Measurements from ENCODE around the gene PSEN2. TPM values are rescaled to one million over a fixed set of nuclear protein-coding genes. Genes with fewer than 3 reads are reported as not detected.
A peak's percentile ranks its signal among the peaks of the same experiment; 100 is the strongest.

PSEN2 gene
- total and polyA plus RNA-seq, 9 of the 15 experiments (the other 6 are each of a cell fraction or from before 2014, with no cell fraction given) = 2.3 to 21.5 (median 13.7) TPM

DNA sequence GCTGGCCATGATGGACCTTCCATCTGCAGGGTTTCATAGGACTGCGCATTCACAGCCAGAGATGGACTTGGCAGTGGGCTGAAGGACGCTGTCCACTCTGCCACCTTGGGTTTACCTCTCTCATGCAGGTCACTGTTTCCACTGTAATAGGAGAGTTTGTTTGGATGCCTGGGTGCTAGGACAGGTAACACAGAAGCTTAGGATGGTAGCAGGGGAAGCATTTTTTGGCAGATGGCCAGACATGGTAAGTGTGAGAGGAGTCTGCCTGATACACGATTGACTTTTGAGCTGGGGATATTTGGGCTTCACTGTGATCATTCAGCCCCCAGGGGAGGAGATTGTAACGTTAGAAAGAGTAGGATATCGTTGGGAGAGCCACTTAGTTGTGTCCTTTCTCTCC lies 11.8 kb downstream of the PSEN2 start:
- 39% methylated on average over 5 of the region's 5 CpGs for WGBS (ENCODE audit: insufficient coverage, low coverage, missing lambda C conversion rate)
- no peaks in the 10 kb centered on the region for H3K4me1 ChIP-seq (replicated peaks in 1 of 2; ENCODE audit: control insufficient read depth in 2 of 2, insufficient read depth in 2 of 2, low read length in 2 of 2)
- no peaks in the 10 kb centered on the region for H3K9me3 ChIP-seq (replicated peaks; ENCODE audit: control insufficient read depth, insufficient read depth, low read depth, low read length)
- FAIRE-seq (no peak), ATAC-seq (no peak), DNase-seq (ENCODE audit: extremely low read depth in 1 of 4, low spot score in 3 of 4) (no peak)
- H4K20me1 ChIP-seq (replicated peaks; ENCODE audit: control insufficient read depth, insufficient read depth, low read length) = 0 out of 2 replicates have a peak, but pooled peaks cover 4% of the 10 kb centered on the region
- TF ChIP-seq ZNF75A (CRISPR knock-in tag; IDR thresholded peaks at IDR 0.05) (no peak), NFIC (IDR thresholded peaks at IDR 0.05) (peak; percentile 91)
- peaks cover 6% of the 10 kb centered on the region for H3K9me1 ChIP-seq (ENCODE audit: control insufficient read depth, insufficient read depth, low read length)
- H3K4me2 ChIP-seq (ENCODE audit: insufficient read depth, low read length) = no peak overlapping the region
- H3K27ac ChIP-seq (ENCODE audit: extremely low read depth, low read depth, low read length) = no peak overlapping the region
- no peak overlapping the region for H3K4me3 ChIP-seq
- in situ Hi-C loops (cut with MboI) (no loop called here), intact Hi-C loops (cut with micrococcal nuclease) (no loop called here)
- CTCF ChIA-PET (ENCODE audit: low intra/inter-chr PET ratio) = no interaction called here
- H3K9ac ChIP-seq (ENCODE audit: insufficient read depth in 1 of 2, low read depth in 2 of 2, low read length in 2 of 2) = no peak overlapping the region
- no peak overlapping the region for H2AFZ ChIP-seq (ENCODE audit: low read depth, low read length)
- H3K27me3 ChIP-seq (ENCODE audit: control insufficient read depth in 2 of 2, insufficient read depth in 2 of 2, low read length in 2 of 2) = no peaks in the 10 kb centered on the region
- peaks cover 35% of the 10 kb centered on the region; the same call in 2 of the 3 replicates for H3K36me3 ChIP-seq (ENCODE audit: control insufficient read depth, insufficient read depth, low read length)
- BruUV-seq (replicated peaks) = no TSS peak
- H3K79me2 ChIP-seq (ENCODE audit: control insufficient read depth, insufficient read depth, low read length) = no peaks in the 10 kb centered on the region
- POLR2A ChIA-PET = interaction anchor here (0.7 to 1.3 kb wide), 4 partner anchors 8 to 114 kb away, joined by 3 to 4 read pairs (median 4); no protein-coding TSS in a partner anchor

DNA sequence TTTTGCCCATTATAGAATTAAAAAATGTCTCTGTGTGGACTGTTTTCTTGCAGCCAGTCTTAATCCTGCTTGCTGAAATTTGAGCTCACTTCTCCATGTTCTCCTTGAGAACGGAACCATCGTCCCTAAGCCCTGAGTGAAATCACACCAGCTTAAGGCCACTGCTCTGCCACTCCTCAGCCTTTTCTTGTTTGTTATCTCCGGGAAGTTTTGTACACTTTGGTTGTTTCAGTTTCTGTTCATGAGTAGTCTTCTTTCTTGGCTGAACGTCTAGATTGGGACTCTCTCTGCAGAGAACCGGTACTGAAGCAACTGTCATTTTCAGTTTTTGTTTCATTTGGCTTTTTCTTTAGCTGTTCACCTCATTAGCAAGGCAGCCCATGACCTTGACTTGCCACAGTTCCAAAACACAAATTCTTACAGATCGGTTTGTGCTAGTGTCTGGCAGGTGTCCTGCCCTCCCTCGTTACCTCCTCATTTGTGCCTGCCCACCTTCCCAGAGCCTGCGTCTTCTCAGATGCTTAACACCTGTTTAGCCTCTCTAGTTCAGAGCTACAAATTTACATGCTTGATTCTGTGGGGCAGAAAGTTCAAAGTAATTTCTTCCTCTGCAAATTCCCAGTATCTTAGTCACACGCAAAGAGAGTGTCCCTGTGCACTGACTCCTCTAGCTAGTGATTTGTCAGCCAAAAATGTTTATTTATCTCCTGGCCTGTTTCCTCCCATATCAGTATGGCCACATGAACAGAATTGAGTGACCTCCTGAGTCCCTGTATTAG lies 12.4 kb downstream of the PSEN2 start:
- ATAC-seq (no peak), DNase-seq (ENCODE audit: extremely low read depth in 1 of 4, low spot score in 3 of 4) (no peak), FAIRE-seq (no peak)
- Histone ChIP-seq H3K9me1 (ENCODE audit: control insufficient read depth, insufficient read depth, low read length) (peaks cover 7% of the 10 kb centered on the region), H3K27me3 (ENCODE audit: control insufficient read depth in 2 of 2, insufficient read depth in 2 of 2, low read length in 2 of 2) (no peaks in the 10 kb centered on the region), H3K9me3 (replicated peaks; ENCODE audit: control insufficient read depth, insufficient read depth, low read depth, low read length) (no peaks in the 10 kb centered on the region), H3K79me2 (ENCODE audit: control insufficient read depth, insufficient read depth, low read length) (no peaks in the 10 kb centered on the region), H3K27ac (ENCODE audit: extremely low read depth, low read depth, low read length) (no peak overlapping the region), H2AFZ (ENCODE audit: low read depth, low read length) (no peak overlapping the region), H3K4me3 (no peak overlapping the region), H3K9ac (ENCODE audit: insufficient read depth in 1 of 2, low read depth in 2 of 2, low read length in 2 of 2) (no peak overlapping the region), H3K36me3 (ENCODE audit: control insufficient read depth, insufficient read depth, low read length) (peaks cover 34% of the 10 kb centered on the region; the same call in 2 of the 3 replicates), H4K20me1 (replicated peaks; ENCODE audit: control insufficient read depth, insufficient read depth, low read length) (0 out of 2 replicates have a peak, but pooled peaks cover 4% of the 10 kb centered on the region), H3K4me1 (replicated peaks in 1 of 2; ENCODE audit: control insufficient read depth in 2 of 2, insufficient read depth in 2 of 2, low read length in 2 of 2) (no peaks in the 10 kb centered on the region), H3K4me2 (ENCODE audit: insufficient read depth, low read length) (no peak overlapping the region)
- in situ Hi-C loops (cut with MboI) (no loop called here), intact Hi-C loops (cut with micrococcal nuclease) (no loop called here)
- ChIA-PET POLR2A (interaction anchor here (0.6 to 1.3 kb wide), 5 partner anchors 8 to 113 kb away, joined by 3 to 4 read pairs (median 3); no protein-coding TSS in a partner anchor), CTCF (ENCODE audit: low intra/inter-chr PET ratio) (no interaction called here)
- TF ChIP-seq PYGO2 (tag; IDR thresholded peaks at IDR 0.05) (no peak), LARP7 (IDR thresholded peaks at IDR 0.05) (no peak), U2AF2 (optimal IDR thresholded peaks at IDR 0.05; ENCODE audit: low read depth, low read length) (no peak), BRD4 (IDR thresholded peaks at IDR 0.05) (no peak), ZNF668 (CRISPR knock-in tag; IDR thresholded peaks at IDR 0.05) (no peak), KLF16 (IDR thresholded peaks at IDR 0.05) (no peak), DPF2 (IDR thresholded peaks at IDR 0.05) (no peak), JUN (IDR thresholded peaks at IDR 0.05; ENCODE audit: borderline replicate concordance, low read depth, low read length) (no peak), JUN (CRISPR knock-in tag; IDR thresholded peaks at IDR 0.05; ENCODE audit: borderline replicate concordance) (no peak)
- WGBS (ENCODE audit: insufficient coverage, low coverage, missing lambda C conversion rate) = 71% methylated on average over 9 of the region's 9 CpGs
- no TSS peak for BruUV-seq (replicated peaks)
